ENCODE results near the gene HMHB1. TPM values are rescaled to one million over a fixed set of nuclear protein-coding genes. Genes with fewer than 3 reads are reported as not detected.

Gene HMHB1
- total RNA-seq, 4 donors from 2014 or later, result not detected

DNA sequence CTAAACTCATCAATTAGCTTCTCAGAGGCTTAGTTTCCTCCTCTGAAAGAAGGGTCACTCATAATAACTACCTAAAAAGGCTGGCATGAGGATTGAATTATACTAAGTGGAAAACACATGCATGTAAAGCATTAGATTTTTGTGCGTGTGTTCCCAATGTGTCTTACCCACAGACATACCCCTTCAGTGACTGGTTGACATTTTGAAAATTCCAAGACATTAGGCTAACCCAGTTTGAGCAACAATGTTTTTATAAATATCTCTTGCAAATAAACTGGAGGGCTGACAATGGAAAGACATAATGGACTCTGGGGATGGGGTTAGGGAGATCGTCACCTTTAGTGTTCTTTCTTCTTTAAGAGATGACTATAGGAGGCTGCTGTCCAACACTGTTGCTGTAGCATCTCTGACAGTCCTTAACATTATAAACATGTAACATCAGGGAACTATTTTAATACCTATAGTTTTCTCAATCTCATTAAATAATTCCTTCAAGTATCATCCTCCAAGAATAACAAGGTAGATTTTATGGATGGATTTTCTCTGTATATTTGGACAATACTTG, 24.3 kb downstream of the HMHB1 start:
- no peak for DNase-seq
- H3K4me3 ChIP-seq, result no peak overlapping the region
- H3K4me1 ChIP-seq, result no peaks in the 10 kb centered on the region
- no peaks in the 10 kb centered on the region for H3K27me3 ChIP-seq
- H3K9me3 ChIP-seq, result no peaks in the 10 kb centered on the region
- no peak for TF ChIP-seq POLR2A (IDR thresholded peaks at IDR 0.05)
- TF ChIP-seq CTCF (IDR thresholded peaks at IDR 0.05), result no peak
- no peak overlapping the region for H3K27ac ChIP-seq
- no peaks in the 10 kb centered on the region for H3K36me3 ChIP-seq

- H3K27ac ChIP-seq, result no peak overlapping the region
- H3K27me3 ChIP-seq, result no peaks in the 10 kb centered on the region
- no peaks in the 10 kb centered on the region for H3K36me3 ChIP-seq
- H3K4me1 ChIP-seq, result no peaks in the 10 kb centered on the region
- DNase-seq, result no peak
- H3K4me3 ChIP-seq, result no peak overlapping the region
- H3K9me3 ChIP-seq, result no peaks in the 10 kb centered on the region
- TF ChIP-seq POLR2A (IDR thresholded peaks at IDR 0.05) (no peak), CTCF (IDR thresholded peaks at IDR 0.05) (no peak)
Measured at GRCh38 chr5:143837306-143837848, 25.4 kb downstream of the HMHB1 start.

- H3K4me1 ChIP-seq, result no peaks in the 10 kb centered on the region
- no peaks in the 10 kb centered on the region for H3K27me3 ChIP-seq
- no peaks in the 10 kb centered on the region for H3K36me3 ChIP-seq
- no peak for TF ChIP-seq POLR2A (IDR thresholded peaks at IDR 0.05)
- no peak for TF ChIP-seq CTCF (IDR thresholded peaks at IDR 0.05)
- H3K9me3 ChIP-seq, result no peaks in the 10 kb centered on the region
- H3K27ac ChIP-seq, result no peak overlapping the region
- DNase-seq, result no peak
- no peak overlapping the region for H3K4me3 ChIP-seq
Measured at GRCh38 chr5:143841446-143841845, 29.5 kb downstream of the HMHB1 start.

GRCh38 chr5:143842920-143843319, 31.0 kb downstream of the HMHB1 start:
- H3K9me3 ChIP-seq, result no peaks in the 10 kb centered on the region
- TF ChIP-seq POLR2A (IDR thresholded peaks at IDR 0.05) (no peak), CTCF (IDR thresholded peaks at IDR 0.05) (no peak)

DNA sequence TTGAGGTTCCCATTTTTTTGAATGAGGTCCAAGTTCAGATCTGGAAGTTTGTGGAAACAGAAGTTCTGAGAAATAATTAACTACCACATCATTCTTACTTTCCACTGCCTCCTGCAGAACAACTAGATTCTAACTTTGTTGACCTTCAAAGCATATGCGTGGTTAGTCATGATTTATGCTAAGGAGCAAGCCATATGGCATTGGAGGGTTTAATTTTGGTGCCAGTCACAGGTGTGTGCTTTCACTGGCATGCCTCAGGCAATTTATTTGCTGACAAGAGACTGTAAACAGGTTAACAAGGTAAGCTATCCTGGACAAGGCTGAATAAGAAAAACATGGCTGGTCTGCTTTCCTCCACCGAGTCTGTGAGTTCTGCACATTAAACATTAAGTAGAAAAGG, 31.5 kb downstream of the HMHB1 start:
- no peak for TF ChIP-seq CTCF (IDR thresholded peaks at IDR 0.05)
- TF ChIP-seq POLR2A (IDR thresholded peaks at IDR 0.05), result no peak
- no peaks in the 10 kb centered on the region for H3K36me3 ChIP-seq
- no peaks in the 10 kb centered on the region for H3K27me3 ChIP-seq
- H3K4me1 ChIP-seq, result no peaks in the 10 kb centered on the region
- no peak overlapping the region for H3K4me3 ChIP-seq
- DNase-seq, result no peak
- no peak overlapping the region for H3K27ac ChIP-seq
- H3K9me3 ChIP-seq, result no peaks in the 10 kb centered on the region

More at GRCh38 chr5:143842920-143843319, 31.0 kb downstream of the HMHB1 start:
- Histone ChIP-seq H3K36me3 (no peaks in the 10 kb centered on the region), H3K4me1 (no peaks in the 10 kb centered on the region), H3K4me3 (no peak overlapping the region), H3K27me3 (no peaks in the 10 kb centered on the region), H3K27ac (no peak overlapping the region)
- no peak for DNase-seq

Data from Peyer's patch (tissue), 4 donors.